Stimulated activated naive CD8-positive, alpha-beta T cell treated with anti-CD3 and anti-CD28 coated beads, Interleukin-15, Interleukin-2, amounts not matched to agents 100 U/mL and 50 U/mL, for 24 hours (primary cell): ENCODE results near the gene HEXD.
"Not testable (repeated sequence)": the region's sequence is repeated elsewhere in the genome, so short reads cannot be mapped to it uniquely, and the experiment has no call there.

Experiments
- ATAC-seq: fragments of 150-1000 bp; cut with Tn5 transposase; one replicate; pipeline ENCODE4 v1.10.0; 2021
- DNase-seq: peaks from one replicate; pipeline ENCODE4 v3.0.0; 2021

Gene HEXD

GRCh38 chr17:82396601-82397435, 21.3 kb upstream of the HEXD start:
- no peak for DNase-seq
- ATAC-seq, result no peak

- DNase-seq (no peak), ATAC-seq (no peak)
Observed at GRCh38 chr17:82397449-82398335, 20.5 kb upstream of the HEXD start.

GRCh38 chr17:82399041-82399441, 19.1 kb upstream of the HEXD start:
- ATAC-seq (no peak), DNase-seq (no peak)

- DNase-seq (no peak), ATAC-seq (no peak)
Observed at GRCh38 chr17:82399601-82400101, 18.5 kb upstream of the HEXD start.

DNA sequence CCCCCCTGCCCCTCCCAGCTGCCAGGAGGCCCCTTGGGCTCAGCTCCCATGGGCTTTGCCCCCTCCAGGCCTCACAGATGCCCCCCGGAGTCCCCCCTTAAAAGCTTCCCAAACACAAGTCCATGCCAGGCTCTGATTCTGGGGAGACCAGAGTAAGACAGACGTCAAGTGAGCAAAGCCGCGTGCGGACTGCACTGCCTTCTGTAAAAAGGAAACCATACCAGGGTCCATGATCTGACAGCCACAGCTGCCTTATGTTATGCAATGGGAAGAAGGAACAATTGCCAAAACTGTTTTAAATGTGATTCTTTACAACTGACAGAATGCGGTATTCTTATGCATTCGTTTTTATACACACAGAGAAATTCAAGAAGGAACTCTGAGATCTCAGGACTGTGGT, 17.9 kb upstream of the HEXD start:
- DNase-seq (no peak), ATAC-seq (no peak)

- ATAC-seq, result peak; percentile 74
- DNase-seq, result peak; percentile 69
Observed at GRCh38 chr17:82400830-82401229, 17.3 kb upstream of the HEXD start.

- ATAC-seq (no peak), DNase-seq (no peak)
Observed at GRCh38 chr17:82402865-82403264, 15.3 kb upstream of the HEXD start.

DNA sequence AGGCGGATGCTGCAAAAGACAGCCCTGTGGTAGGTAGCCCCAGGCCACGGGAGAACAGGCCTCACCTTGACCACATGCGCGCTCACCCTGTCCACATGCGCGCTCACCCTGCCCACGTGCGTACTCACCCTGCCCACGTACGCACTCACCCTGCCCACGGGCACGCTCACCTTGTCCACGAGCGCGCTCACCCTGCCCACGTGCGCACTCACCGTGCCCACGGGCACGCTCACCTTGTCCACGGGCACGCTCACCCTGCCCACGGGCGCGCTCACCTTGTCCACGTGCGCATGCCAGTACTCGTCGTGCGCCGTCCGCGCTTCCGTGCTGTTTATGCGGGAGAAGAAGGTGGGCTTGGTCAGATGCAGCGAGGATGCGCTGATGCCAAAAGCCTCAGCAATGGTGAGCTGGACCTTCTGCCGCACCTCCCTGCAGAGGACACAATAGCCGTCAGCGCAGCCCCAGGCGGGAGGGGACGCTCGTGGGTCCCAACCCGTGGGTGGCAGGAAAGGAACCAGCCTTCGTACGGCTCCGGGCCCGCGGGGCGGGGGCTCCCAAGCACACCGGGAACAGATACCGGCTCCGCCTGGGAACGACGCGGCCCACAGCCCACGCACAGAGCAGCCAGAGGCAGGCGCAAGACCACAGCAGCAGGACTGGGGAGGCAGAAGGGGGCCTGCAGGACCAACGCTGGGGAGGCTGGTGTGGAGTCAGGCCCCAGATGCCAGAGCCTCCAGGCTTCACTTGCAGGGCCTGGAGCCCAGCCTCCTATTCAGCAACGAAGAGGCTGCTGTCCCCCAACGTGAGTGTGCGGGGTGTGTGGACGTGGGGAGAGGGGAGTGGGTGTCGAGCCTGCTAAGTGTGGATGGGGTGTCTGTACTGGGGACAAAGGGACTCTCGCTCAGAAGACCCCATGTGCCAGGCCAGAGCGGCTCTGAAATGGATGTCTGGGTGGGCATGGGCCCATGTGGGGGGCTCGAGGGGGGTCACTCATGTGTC, 14.2 kb upstream of the HEXD start:
- DNase-seq, result no peak
- ATAC-seq, result no peak

GRCh38 chr17:82405051-82405450, 13.1 kb upstream of the HEXD start:
- no peak for ATAC-seq

DNA sequence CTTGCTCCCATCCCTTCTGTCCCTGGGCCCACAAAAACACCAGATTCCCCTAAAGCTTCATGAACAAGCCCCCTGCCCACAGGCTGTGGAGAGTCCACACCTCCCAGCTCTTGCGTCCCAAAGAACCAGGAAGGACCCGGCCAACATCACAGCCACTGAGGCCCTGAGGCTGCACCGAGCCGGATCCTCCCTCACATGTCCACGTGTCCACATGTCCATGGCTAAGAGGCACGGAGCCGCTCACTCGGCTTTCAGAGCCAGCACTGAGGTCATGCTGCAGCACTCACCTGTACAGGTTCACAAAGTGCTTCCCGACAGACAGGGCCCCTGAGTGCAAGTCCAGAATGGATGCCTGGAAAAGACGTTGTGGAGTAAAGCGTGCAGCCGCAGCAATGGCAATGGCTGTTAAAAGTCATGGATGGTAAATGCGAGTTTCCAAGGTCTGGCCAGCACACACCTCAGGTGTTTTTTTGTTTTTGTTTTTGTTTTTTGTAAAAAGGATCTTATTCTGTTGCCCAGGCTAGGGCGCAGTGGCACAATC, 11.9 kb upstream of the HEXD start:
- ATAC-seq (no peak), DNase-seq (no peak)

More at GRCh38 chr17:82405051-82405450, 13.1 kb upstream of the HEXD start:
- DNase-seq, result no peak

- ATAC-seq (peak; percentile 68), DNase-seq (peak; percentile 17)
Observed at GRCh38 chr17:82407255-82407654, 10.9 kb upstream of the HEXD start.

GRCh38 chr17:82408288-82408937, 9.7 kb upstream of the HEXD start:
- DNase-seq (no peak), ATAC-seq (no peak)

DNA sequence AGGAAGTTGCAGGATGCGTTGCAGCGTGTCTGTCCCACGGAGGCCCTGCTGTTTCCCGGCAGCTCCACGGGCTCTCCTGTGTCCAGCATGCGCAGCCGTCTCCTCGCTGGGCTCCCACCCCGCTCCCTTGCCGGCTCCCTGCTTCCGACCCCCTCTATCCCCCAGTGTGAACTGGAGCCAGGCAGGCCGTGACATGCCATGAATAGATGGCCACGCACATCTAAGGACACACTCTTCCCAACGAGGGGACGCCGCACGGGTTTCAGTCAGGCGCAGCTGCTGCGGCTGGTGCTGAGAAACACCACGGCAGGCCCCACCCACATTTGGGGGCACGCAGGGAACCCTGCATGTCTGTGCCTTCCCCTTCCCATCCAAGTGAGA, 9.2 kb upstream of the HEXD start:
- no peak for DNase-seq
- no peak for ATAC-seq

DNA sequence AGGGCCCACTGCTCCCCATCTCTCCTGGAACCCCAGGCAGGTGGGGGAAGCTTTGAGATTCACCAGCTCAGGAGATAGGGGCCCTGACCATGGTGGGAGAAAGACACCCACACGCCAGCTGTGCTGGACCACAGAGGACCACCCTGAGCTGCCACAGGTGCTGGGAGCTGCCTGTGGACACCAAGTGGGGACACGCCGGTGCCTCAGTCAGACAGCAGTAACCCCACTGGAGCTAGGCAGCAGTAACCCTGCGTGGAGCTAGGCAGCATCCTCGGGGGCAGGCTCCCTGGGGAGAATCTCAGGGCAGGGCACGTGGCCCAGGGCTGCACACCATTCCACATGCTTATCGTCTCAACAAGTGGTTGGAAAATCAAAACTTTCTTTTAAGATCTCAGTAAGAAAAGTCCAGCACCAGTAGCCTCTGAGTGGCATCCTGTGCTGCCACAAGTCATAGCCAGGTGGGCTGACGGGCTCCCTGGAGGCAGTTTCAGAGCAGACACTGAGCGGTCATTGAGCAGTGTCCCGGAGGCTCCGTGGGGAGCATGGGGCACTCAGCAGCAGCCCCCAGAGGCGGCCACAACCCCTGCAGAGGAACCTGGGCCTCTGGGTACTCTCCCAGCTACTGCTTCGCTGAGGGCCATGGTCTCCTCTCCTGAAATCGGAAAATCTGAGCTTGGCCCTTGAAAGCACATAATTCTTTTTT, 8.0 kb upstream of the HEXD start:
- ATAC-seq (no peak), DNase-seq (no peak)

DNA sequence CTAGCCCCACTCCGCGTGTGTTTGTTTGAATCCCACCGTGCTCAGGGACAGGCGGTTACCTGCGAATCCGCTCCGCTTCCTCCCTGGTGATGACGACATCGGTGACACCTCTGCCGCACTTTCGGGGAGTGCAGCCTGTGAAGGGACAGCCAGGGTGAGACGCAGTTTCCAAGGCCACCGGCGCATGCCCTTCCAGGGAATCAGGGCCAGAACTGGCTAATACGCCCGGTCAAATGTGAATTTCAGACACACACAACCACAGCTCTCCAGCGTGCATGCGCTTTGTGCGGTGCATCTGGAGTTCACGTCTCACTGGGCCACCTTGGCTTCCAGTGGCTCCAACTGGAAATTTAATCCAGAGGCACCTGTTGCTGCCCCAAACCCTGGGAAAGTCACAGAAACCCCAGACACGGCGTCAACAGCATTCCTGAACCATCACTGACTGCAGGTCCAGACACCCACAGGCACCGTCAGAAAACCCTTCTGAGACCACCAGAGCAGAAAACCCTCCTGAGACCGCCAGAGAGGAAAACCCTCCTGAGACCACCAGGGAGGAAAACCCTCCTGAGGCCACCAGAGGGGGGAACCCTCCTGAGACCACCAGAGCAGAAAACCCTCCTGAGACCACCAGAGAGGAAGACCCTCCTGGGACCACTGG, 6.6 kb upstream of the HEXD start:
- ATAC-seq (no peak), DNase-seq (no peak)

DNA sequence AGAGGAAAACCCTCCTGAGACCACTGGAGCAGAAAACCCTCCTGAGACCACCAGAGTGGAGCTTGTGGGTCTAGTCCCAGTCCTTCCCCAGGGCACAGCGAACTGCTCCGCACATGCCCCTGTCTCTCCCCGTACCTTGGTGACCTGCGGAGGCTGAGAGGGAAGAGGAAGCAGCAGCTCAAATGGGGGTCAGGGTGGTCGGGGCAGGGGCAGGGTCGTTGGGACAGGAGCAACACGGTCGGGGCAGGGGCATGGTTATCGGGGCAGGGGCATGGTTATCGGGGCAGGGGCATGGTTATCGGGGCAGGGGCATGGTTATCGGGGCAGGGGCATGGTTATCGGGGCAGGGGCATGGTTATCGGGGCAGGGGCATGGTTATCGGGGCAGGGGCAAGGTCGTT, 6.1 kb upstream of the HEXD start:
- DNase-seq, ATAC-seq: not testable (repeated sequence)

DNA sequence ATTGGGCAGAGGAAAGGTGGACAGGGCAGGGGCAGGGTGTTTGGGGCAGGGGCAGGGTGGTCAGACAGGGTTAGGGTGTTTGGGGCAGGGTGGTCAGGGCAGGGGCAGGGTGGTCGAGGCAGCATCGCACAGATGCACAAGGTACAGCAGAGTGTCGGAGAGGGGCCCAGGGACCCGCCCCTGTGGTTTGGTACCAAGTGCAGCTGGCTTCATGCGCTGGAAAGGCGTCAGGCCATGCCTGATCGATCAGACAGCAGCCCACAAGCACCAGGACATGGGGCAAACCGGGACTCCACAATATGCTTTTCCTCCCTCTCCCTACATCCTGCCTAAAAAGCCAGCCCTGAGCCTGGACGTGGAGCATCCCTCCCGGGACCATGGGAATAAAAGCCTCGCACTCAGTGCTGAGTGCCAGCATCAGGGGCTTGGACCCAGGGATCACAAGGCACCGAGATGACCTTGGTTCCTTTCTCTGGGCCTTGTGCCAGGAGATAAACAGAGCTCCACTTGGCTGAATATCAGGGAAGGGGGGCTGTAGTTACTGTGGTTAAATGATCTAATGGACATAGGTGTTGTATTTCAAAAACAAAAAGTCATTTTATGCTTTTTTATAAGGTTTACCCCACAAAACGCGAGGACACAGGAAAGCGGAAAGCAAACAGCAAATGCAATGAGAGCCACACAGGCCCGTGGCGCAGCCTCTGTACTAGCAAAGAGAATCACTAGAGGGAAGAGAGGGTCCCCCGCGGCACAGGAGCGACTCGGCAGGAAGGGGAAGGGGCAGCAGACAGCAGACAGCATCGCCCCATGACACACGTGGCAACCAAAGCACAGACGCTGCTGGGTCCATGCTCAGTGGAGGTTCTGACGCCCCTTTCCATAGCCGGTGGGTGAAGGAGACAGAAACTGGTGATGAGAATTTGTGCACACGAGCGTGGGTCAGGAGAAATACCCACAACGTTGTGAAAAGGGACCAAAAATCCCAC, 5.3 kb upstream of the HEXD start:
- no peak for ATAC-seq
- DNase-seq, result no peak

- peak; percentile 82 for DNase-seq
- ATAC-seq, result peak; percentile 21
Observed at GRCh38 chr17:82414548-82415281, 3.4 kb upstream of the HEXD start.
